Neural progenitor cell (in vitro differentiated cells): Measurements from ENCODE around the gene WDR37. TPM values are rescaled to one million over a fixed set of nuclear protein-coding genes. Genes with fewer than 3 reads are reported as not detected.

Experiments
- DNase-seq: peaks from one replicate; pipeline ENCODE4 v3.0.0-alpha.2; 2016; ENCODE audit warnings: low spot score
- H2AFZ ChIP-seq: fragments of 200-600 bp; sonication (generic); replicated peaks from 2 replicates; pipeline ENCODE4 v1.6.1; 2016; ENCODE audit warnings: antibody characterized with exemption
- H3F3A ChIP-seq: fragments of 200-600 bp; sonication (generic); 2 replicates; pipeline ENCODE4 v1.6.1; 2016; ENCODE audit warnings: antibody characterized with exemption, low read depth
- H3K27ac ChIP-seq: fragments of 200-600 bp; sonication (generic); 2 replicates; pipeline ENCODE4 v1.5.1; 2016; ENCODE audit warnings: mild to moderate bottlenecking
- H3K27me3 ChIP-seq: fragments of 200-600 bp; sonication (generic); 2 replicates; pipeline ENCODE4 v1.6.1; 2016; ENCODE audit warnings: mild to moderate bottlenecking, moderate library complexity
- H3K36me3 ChIP-seq: fragments of 200-600 bp; sonication (generic); 2 replicates; pipeline ENCODE4 v1.5.1; 2016
- H3K4me1 ChIP-seq: fragments of 200-600 bp; sonication (generic); 2 replicates; pipeline ENCODE4 v1.6.1; 2016; ENCODE audit warnings: mixed run types
- H3K4me2 ChIP-seq: fragments of 200-600 bp; sonication (generic); 2 replicates; pipeline ENCODE4 v1.6.1; 2016
- H3K4me3 ChIP-seq: fragments of 200-600 bp; sonication (generic); 2 replicates; pipeline ENCODE4 v1.5.1; 2016
- H3K79me2 ChIP-seq: fragments of 200-600 bp; sonication (generic); 2 replicates; pipeline ENCODE4 v1.6.1; 2016; ENCODE audit warnings: low read depth
- H3K9ac ChIP-seq: fragments of 200-600 bp; sonication (generic); 2 replicates; pipeline ENCODE4 v1.6.1; 2016
- H3K9me3 ChIP-seq: fragments of 200-600 bp; sonication (generic); 2 replicates; pipeline ENCODE4 v1.5.1; 2016; ENCODE audit warnings: low read depth
- H4K20me1 ChIP-seq: fragments of 200-600 bp; sonication (generic); 2 replicates; pipeline ENCODE4 v1.6.1; 2016; ENCODE audit warnings: low read depth
- H3K27ac Mint-ChIP-seq: 3 replicates; pipeline ENCODE4 v1.8.0; 2021; ENCODE audit warnings: mixed read lengths
- H3K27me3 Mint-ChIP-seq: 2 replicates; pipeline ENCODE4 v1.8.0; 2022; ENCODE audit warnings: low read depth, mild to moderate bottlenecking, inconsistent platforms, moderate library complexity, mixed read lengths; ENCODE audit not compliant: insufficient read depth
- H3K36me3 Mint-ChIP-seq: 3 replicates; pipeline ENCODE4 v1.8.0; 2021; ENCODE audit warnings: mixed read lengths
- H3K4me1 Mint-ChIP-seq: 3 replicates; pipeline ENCODE4 v1.8.0; 2021; ENCODE audit warnings: mixed read lengths
- H3K4me3 Mint-ChIP-seq: 3 replicates; pipeline ENCODE4 v1.8.0; 2021; ENCODE audit warnings: mild to moderate bottlenecking, moderate library complexity, mixed read lengths
- H3K9me3 Mint-ChIP-seq: 3 replicates; pipeline ENCODE4 v1.8.0; 2020; ENCODE audit warnings: mixed read lengths
- EZH2 ChIP-seq: fragments of 200-600 bp; sonication (generic); IDR thresholded peaks from 2 replicates; pipeline ENCODE4 v1.6.1; 2017; ENCODE audit warnings: antibody characterized with exemption, mild to moderate bottlenecking, moderate library complexity
- EZH2phosphoT487 ChIP-seq: fragments of 200-600 bp; sonication (generic); IDR thresholded peaks from 2 replicates; pipeline ENCODE4 v1.6.1; 2017; ENCODE audit warnings: antibody characterized with exemption
- total RNA-seq: library from RNA; depleted of rRNA; stranded (reverse); fragments of >200 nt; gene quantifications from 2 replicates; pipeline ENCODE4 v1.2.3, GENCODE V29; 2015; ENCODE audit warnings: low replicate concordance
- TF ChIP-seq, protein P1 (sequence below): fragments of 200-600 bp; sonication (generic); IDR thresholded peaks from 2 replicates; pipeline ENCODE4 v1.5.1; 2017; ENCODE audit warnings: antibody characterized with exemption, mild to moderate bottlenecking

Gene WDR37
- total RNA-seq, 1 donor from 2014 or later: 14.7 TPM

DNA sequence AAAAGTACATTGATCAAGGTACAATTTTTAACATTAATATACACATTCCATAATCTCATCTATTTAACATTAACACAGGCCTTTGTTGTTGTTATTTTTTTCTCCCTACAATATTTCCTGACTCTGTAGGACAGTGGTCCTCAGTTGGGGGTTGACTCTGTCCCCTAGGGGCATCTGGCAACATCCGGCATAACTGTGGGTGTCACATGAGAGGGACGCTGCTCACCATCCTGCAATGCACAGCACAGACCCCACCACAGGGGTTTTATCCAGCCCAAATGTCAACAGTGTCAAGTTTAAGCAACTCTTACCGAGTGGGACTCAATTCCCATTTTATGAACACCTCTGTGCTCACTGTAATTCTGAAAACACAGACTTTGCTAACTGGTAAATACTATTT, 16.1 kb upstream of the WDR37 start:
- Mint-ChIP-seq H3K36me3 (peaks cover 27% of the 10 kb centered on the region), H3K4me3 (no peak overlapping the region), H3K9me3 (no peaks in the 10 kb centered on the region), H3K27me3 (no peaks in the 10 kb centered on the region), H3K27ac (no peak overlapping the region), H3K4me1 (peaks cover 11% of the 10 kb centered on the region)
- Histone ChIP-seq H3K4me2 (no peak overlapping the region), H3K9ac (no peak overlapping the region), H3K79me2 (peaks cover 33% of the 10 kb centered on the region), H4K20me1 (peaks cover 50% of the 10 kb centered on the region), H3K4me3 (no peak overlapping the region), H2AFZ (no peak overlapping the region), H3K27me3 (no peaks in the 10 kb centered on the region), H3K4me1 (peaks cover 3% of the 10 kb centered on the region), H3K9me3 (no peaks in the 10 kb centered on the region), H3K27ac (no peak overlapping the region), H3F3A (peaks cover 60% of the 10 kb centered on the region), H3K36me3 (peaks cover 37% of the 10 kb centered on the region)
- TF ChIP-seq, protein P1, sequence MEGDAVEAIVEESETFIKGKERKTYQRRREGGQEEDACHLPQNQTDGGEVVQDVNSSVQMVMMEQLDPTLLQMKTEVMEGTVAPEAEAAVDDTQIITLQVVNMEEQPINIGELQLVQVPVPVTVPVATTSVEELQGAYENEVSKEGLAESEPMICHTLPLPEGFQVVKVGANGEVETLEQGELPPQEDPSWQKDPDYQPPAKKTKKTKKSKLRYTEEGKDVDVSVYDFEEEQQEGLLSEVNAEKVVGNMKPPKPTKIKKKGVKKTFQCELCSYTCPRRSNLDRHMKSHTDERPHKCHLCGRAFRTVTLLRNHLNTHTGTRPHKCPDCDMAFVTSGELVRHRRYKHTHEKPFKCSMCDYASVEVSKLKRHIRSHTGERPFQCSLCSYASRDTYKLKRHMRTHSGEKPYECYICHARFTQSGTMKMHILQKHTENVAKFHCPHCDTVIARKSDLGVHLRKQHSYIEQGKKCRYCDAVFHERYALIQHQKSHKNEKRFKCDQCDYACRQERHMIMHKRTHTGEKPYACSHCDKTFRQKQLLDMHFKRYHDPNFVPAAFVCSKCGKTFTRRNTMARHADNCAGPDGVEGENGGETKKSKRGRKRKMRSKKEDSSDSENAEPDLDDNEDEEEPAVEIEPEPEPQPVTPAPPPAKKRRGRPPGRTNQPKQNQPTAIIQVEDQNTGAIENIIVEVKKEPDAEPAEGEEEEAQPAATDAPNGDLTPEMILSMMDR: no peak
- no peak for TF ChIP-seq EZH2
- no peak for TF ChIP-seq EZH2phosphoT487
- no peak for DNase-seq

DNA sequence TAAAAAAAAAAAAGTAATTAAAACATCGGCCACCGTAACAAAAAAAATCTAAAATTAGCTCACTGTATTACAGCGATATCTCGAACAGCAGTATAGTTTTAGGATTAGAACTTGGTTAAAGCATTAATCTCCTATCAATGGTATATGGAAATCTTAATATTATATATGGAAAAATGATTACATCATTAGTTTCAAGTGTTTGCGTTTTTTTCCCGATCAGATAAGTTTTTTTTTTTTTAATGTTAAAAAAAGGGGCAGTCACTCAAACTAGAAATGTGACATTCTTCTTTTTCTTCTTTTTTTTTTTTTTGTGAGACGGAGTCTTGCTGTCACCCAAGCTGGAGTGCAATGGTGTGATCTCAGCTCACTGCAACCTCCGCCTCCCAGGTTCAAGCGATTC, 14.7 kb upstream of the WDR37 start:
- no peak overlapping the region for H3K27ac Mint-ChIP-seq
- H3K9me3 ChIP-seq: no peaks in the 10 kb centered on the region
- no peak overlapping the region for H3K4me3 ChIP-seq
- H3K4me2 ChIP-seq: no peak overlapping the region
- peaks cover 62% of the 10 kb centered on the region for H4K20me1 ChIP-seq
- H3K27me3 ChIP-seq: no peaks in the 10 kb centered on the region
- no peak overlapping the region for H2AFZ ChIP-seq
- H3F3A ChIP-seq: peaks cover 65% of the 10 kb centered on the region
- peaks cover 32% of the 10 kb centered on the region for H3K36me3 Mint-ChIP-seq
- TF ChIP-seq, protein P1: no peak
- TF ChIP-seq EZH2 (no peak), EZH2phosphoT487 (no peak)
- H3K9ac ChIP-seq: no peak overlapping the region
- DNase-seq: no peak
- H3K79me2 ChIP-seq: peaks cover 45% of the 10 kb centered on the region
- H3K36me3 ChIP-seq: peaks cover 37% of the 10 kb centered on the region
- H3K4me1 ChIP-seq: peaks cover 4% of the 10 kb centered on the region
- H3K27ac ChIP-seq: no peak overlapping the region
- no peaks in the 10 kb centered on the region for H3K9me3 Mint-ChIP-seq
- H3K4me1 Mint-ChIP-seq: peaks cover 23% of the 10 kb centered on the region
- H3K4me3 Mint-ChIP-seq: no peak overlapping the region
- H3K27me3 Mint-ChIP-seq: no peaks in the 10 kb centered on the region

DNA sequence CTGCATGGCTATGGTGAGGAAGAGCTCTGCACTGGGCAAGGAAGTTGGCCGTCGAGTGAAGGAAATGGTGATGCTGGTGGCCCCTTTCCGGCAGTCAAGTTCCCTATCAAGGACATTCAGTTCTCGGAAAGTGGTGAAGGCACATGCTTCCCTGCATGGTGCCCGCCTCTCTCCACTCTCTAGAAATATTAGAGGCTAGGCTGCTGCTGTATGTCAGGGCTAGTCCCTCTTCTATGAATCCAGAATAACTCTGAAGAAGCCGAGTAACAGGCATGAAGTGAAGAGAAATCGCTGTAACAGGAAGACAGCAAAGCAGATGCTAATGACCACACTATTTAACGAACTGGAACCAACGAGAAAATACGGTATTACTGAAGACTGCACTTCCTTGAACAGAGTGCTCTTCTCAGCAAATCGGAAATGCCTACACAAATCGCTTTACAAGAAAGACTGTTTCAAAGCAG, 12.6 kb upstream of the WDR37 start:
- H3K4me3 ChIP-seq: no peak overlapping the region
- H3K9me3 ChIP-seq: no peaks in the 10 kb centered on the region
- no peak overlapping the region for H3K27ac Mint-ChIP-seq
- peaks cover 73% of the 10 kb centered on the region for H4K20me1 ChIP-seq
- peaks cover 36% of the 10 kb centered on the region for H3K36me3 Mint-ChIP-seq
- H3K79me2 ChIP-seq: peaks cover 58% of the 10 kb centered on the region
- H3K4me2 ChIP-seq: no peak overlapping the region
- H3K4me1 Mint-ChIP-seq: peaks cover 29% of the 10 kb centered on the region
- no peak for DNase-seq
- peaks cover 37% of the 10 kb centered on the region for H3K36me3 ChIP-seq
- H3K27me3 Mint-ChIP-seq: peaks cover 5% of the 10 kb centered on the region
- H3K4me1 ChIP-seq: peaks cover 4% of the 10 kb centered on the region
- no peaks in the 10 kb centered on the region for H3K27me3 ChIP-seq
- H3K9me3 Mint-ChIP-seq: no peaks in the 10 kb centered on the region
- no peak overlapping the region for H3K4me3 Mint-ChIP-seq
- H3F3A ChIP-seq: peaks cover 56% of the 10 kb centered on the region
- TF ChIP-seq, protein P1: no peak
- TF ChIP-seq EZH2phosphoT487 (no peak), EZH2 (no peak)
- H3K9ac ChIP-seq: no peak overlapping the region
- H2AFZ ChIP-seq: no peak overlapping the region
- no peak overlapping the region for H3K27ac ChIP-seq
